ENCODE measurements around the gene NOSIP.

DNA sequence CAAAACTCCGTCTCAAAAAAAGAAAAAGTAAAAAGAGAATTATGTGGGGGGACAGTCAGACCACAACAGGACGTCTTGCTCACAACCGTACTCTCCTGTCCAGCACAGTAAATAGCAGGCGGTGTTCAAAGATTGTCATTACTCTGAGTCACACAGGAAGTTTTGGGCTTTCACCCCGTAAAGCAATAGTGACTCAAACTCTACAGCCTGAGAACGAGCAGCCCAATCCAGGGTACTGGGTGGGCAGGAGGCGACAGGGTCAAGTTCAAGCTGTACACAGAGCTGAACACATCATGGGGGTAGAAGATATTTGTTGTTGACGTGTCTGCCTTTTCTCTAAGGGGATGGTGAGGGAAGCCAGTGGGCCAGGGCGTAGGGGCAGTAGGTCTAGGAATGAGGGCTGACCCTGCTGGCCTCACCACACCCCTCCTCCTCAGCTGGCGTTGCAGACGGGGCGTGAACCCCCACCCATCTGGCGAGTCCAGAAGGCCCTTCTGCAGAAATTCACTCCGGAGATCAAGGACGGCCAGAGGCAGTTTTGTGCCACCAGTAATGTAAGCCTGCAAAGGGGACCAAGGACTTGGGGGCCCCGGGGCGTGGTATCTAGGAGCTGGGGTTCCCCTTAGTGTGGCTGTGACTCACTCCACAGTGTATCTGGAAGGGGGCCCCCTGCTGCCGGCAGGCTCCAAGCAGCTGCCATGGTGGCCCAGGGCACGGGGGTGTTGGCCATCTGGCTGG lies 33.9 kb upstream of the NOSIP start:
- TF ChIP-seq, protein P1, sequence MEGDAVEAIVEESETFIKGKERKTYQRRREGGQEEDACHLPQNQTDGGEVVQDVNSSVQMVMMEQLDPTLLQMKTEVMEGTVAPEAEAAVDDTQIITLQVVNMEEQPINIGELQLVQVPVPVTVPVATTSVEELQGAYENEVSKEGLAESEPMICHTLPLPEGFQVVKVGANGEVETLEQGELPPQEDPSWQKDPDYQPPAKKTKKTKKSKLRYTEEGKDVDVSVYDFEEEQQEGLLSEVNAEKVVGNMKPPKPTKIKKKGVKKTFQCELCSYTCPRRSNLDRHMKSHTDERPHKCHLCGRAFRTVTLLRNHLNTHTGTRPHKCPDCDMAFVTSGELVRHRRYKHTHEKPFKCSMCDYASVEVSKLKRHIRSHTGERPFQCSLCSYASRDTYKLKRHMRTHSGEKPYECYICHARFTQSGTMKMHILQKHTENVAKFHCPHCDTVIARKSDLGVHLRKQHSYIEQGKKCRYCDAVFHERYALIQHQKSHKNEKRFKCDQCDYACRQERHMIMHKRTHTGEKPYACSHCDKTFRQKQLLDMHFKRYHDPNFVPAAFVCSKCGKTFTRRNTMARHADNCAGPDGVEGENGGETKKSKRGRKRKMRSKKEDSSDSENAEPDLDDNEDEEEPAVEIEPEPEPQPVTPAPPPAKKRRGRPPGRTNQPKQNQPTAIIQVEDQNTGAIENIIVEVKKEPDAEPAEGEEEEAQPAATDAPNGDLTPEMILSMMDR (IDR thresholded peaks at IDR 0.05), result no peak
- TF ChIP-seq POLR2A (IDR thresholded peaks at IDR 0.05), result no peak

Data from right lobe of liver (tissue), 4 donors.